RWPE2 (cell line): ENCODE measurements around the gene MYO1A.

Source experiments
- ATAC-seq: fragments of 200-7000 bp; cut with Tn5 transposase; 3 replicates; pipeline ENCODE4 v1.9.1; 2021; ENCODE audit warnings: low read depth
- DNase-seq: peaks from one replicate; pipeline ENCODE4 v3.0.0-alpha.2; 2020; ENCODE audit warnings: low spot score
- H3K27ac ChIP-seq: fragments of 450-650 bp; 2 replicates; pipeline ENCODE4 v1.5.1; 2017; ENCODE audit warnings: mild to moderate bottlenecking; ENCODE audit not compliant: poor library complexity, severe bottlenecking
- H3K27me3 ChIP-seq: fragments of 250-450 bp; sonication (Bioruptor Pico); 2 replicates; pipeline ENCODE4 v1.5.1; 2021; ENCODE audit warnings: mild to moderate bottlenecking, moderate library complexity; ENCODE audit not compliant: insufficient read depth, poor library complexity, severe bottlenecking
- H3K36me3 ChIP-seq: fragments of 250-450 bp; sonication (Bioruptor Pico); 2 replicates; pipeline ENCODE4 v1.5.1; 2020; ENCODE audit warnings: low read depth, mild to moderate bottlenecking, moderate library complexity
- H3K4me1 ChIP-seq: fragments of 250-450 bp; sonication (Bioruptor Pico); 2 replicates; pipeline ENCODE4 v1.5.1; 2021; ENCODE audit warnings: mild to moderate bottlenecking, moderate library complexity; ENCODE audit not compliant: insufficient read depth, poor library complexity, severe bottlenecking
- H3K4me3 ChIP-seq: fragments of 250-450 bp; sonication (Bioruptor Pico); 2 replicates; pipeline ENCODE4 v1.5.1; 2021; ENCODE audit warnings: mild to moderate bottlenecking, moderate library complexity; ENCODE audit not compliant: severe bottlenecking
- H3K9me3 ChIP-seq: fragments of 250-450 bp; sonication (Bioruptor Pico); 2 replicates; pipeline ENCODE4 v1.5.1; 2021; ENCODE audit warnings: mild to moderate bottlenecking, moderate library complexity; ENCODE audit not compliant: severe bottlenecking
- TF ChIP-seq, protein P1 (sequence below): fragments of 450-650 bp; IDR thresholded peaks from one replicate; pipeline ENCODE4 v1.5.1; 2017; ENCODE audit warnings: mild to moderate bottlenecking, moderate library complexity; ENCODE audit not compliant: poor library complexity, severe bottlenecking

The MYO1A gene

DNA sequence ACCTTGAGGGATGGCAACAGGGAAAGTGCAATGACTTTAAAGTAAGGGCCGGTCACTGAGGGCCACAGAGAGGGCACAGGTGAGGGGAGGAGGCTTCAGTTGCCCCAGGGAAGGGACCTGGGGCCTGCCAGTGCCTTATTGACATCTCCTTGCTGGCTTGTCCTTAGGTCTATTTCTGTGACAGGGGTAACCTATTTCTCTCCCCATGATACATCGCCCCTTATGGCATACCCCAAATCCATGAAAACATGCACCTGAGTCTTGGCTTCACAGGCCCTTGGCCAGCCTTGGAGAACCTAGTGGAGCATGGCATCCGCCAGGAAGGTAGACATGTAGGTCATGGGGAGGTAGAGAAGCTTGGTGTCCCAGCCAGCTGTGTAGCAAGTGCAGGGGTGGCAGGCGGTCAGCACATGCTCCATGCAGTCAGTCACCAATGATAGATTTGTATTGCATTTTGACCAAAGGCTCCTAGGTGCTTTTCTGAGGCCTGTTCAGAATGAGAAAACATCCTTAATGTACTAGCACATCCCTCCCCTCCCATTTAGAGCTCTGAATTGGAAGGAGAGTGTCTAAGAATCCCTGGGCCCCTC is 68.9 kb downstream of the MYO1A start:
- no peak for DNase-seq
- no peaks in the 10 kb centered on the region for H3K9me3 ChIP-seq
- TF ChIP-seq, protein P1, sequence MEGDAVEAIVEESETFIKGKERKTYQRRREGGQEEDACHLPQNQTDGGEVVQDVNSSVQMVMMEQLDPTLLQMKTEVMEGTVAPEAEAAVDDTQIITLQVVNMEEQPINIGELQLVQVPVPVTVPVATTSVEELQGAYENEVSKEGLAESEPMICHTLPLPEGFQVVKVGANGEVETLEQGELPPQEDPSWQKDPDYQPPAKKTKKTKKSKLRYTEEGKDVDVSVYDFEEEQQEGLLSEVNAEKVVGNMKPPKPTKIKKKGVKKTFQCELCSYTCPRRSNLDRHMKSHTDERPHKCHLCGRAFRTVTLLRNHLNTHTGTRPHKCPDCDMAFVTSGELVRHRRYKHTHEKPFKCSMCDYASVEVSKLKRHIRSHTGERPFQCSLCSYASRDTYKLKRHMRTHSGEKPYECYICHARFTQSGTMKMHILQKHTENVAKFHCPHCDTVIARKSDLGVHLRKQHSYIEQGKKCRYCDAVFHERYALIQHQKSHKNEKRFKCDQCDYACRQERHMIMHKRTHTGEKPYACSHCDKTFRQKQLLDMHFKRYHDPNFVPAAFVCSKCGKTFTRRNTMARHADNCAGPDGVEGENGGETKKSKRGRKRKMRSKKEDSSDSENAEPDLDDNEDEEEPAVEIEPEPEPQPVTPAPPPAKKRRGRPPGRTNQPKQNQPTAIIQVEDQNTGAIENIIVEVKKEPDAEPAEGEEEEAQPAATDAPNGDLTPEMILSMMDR, result no peak

GRCh38 chr12:56980268-56980667 is 69.7 kb downstream of the MYO1A start:
- no peaks in the 10 kb centered on the region for H3K9me3 ChIP-seq
- H3K27me3 ChIP-seq, result no peaks in the 10 kb centered on the region
- no peak for DNase-seq
- no peaks in the 10 kb centered on the region for H3K36me3 ChIP-seq
- no peak overlapping the region for H3K27ac ChIP-seq
- no peak for ATAC-seq
- H3K4me1 ChIP-seq, result no peaks in the 10 kb centered on the region
- H3K4me3 ChIP-seq, result no peak overlapping the region
- TF ChIP-seq, protein P1, result no peak

More for the DNA sequence above, 68.9 kb downstream of the MYO1A start:
- Histone ChIP-seq H3K4me1 (peaks cover 3% of the 10 kb centered on the region), H3K36me3 (no peaks in the 10 kb centered on the region), H3K27me3 (no peaks in the 10 kb centered on the region), H3K27ac (no peak overlapping the region), H3K4me3 (no peak overlapping the region)
- no peak for ATAC-seq

DNA sequence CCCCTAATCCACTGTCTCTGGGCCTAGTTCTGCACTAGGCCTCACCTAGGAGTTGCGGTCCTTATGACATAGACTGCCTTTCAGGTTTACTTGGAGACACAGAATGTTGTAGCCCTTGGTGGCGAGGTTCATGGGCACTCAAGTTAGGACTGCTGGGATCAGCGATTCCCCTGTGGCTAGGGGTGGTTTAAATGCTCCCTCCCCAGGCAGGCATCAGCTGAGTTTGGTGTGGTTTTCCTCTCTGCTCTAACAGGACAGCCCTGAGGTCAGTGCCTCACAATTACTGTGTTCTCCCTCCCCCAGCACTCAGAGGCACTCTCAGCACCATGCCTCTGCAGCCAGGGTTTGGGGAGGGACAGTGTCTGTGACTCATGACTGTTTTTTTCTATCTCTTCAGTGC is 70.3 kb downstream of the MYO1A start:
- Histone ChIP-seq H3K27me3 (no peaks in the 10 kb centered on the region), H3K36me3 (no peaks in the 10 kb centered on the region), H3K4me3 (no peak overlapping the region), H3K4me1 (no peaks in the 10 kb centered on the region), H3K9me3 (no peaks in the 10 kb centered on the region), H3K27ac (no peak overlapping the region)
- no peak for DNase-seq
- no peak for ATAC-seq
- TF ChIP-seq, protein P1, result no peak
